Head of caudate nucleus (tissue), 42 donors: Measurements from ENCODE around the gene DDA1.

Experiments
- DNase-seq, 42 donors: peaks; one replicate each; pipeline versions ENCODE4 v3.0.0 to v3.0.0-alpha.2; 2020 to 2021; ENCODE audit warnings: mixed read lengths in 7 of 42
- intact Hi-C: fragments of 100-400 bp; cut with DNase I; formaldehyde crosslinking; loops from one replicate; pipeline ENCODE4 v1.15.0; 2022

The DDA1 gene

GRCh38 chr19:17325133-17325532, 15.8 kb downstream of the DDA1 start:
- intact Hi-C loops = no loop called here
- peak in 1 of 42 donors; percentile 43 for DNase-seq

GRCh38 chr19:17325881-17326594, 16.7 kb downstream of the DDA1 start:
- intact Hi-C loops = no loop called here
- peak in 39 of 42 donors; percentile 20 to 85 (median 63) for DNase-seq

- intact Hi-C loops = no loop called here
- no peak for DNase-seq
These were observed 17.2 kb downstream of the DDA1 start for GRCh38 chr19:17326595-17326966.

GRCh38 chr19:17327068-17327653, 17.8 kb downstream of the DDA1 start:
- DNase-seq = no peak
- intact Hi-C loops = no loop called here

GRCh38 chr19:17327654-17328516, 18.5 kb downstream of the DDA1 start:
- no peak for DNase-seq
- intact Hi-C loops = no loop called here

GRCh38 chr19:17328517-17329365, 19.4 kb downstream of the DDA1 start:
- DNase-seq = no peak
- intact Hi-C loops = no loop called here

GRCh38 chr19:17329366-17330261, 20.3 kb downstream of the DDA1 start:
- intact Hi-C loops = no loop called here
- no peak for DNase-seq

GRCh38 chr19:17330262-17331044, 21.1 kb downstream of the DDA1 start:
- intact Hi-C loops = no loop called here
- DNase-seq = no peak

- no peak for DNase-seq
- intact Hi-C loops = no loop called here
These were observed 21.7 kb downstream of the DDA1 start for GRCh38 chr19:17331045-17331558.

- DNase-seq = no peak
- intact Hi-C loops = no loop called here
These were observed 23.0 kb downstream of the DDA1 start for GRCh38 chr19:17332360-17332676.

- intact Hi-C loops = no loop called here
These were observed 23.6 kb downstream of the DDA1 start for GRCh38 chr19:17332677-17333581.

GRCh38 chr19:17333611-17334413, 24.4 kb downstream of the DDA1 start:
- DNase-seq = peak in 28 of 42 donors; percentile 17 to 79 (median 44)

More at GRCh38 chr19:17332677-17333581, 23.6 kb downstream of the DDA1 start:
- DNase-seq = peak in 5 of 42 donors; percentile 30 to 58 (median 38)

GRCh38 chr19:17334414-17335409, 25.3 kb downstream of the DDA1 start, which contains the start of gene ANO8:
Gene ANO8, minus strand, starts transcription at chr19:17334855. Its CDS starts 185 bp downstream, at chr19:17334670.
- DNase-seq = peak; percentile 91 to 100 (median 98)
- intact Hi-C loops = no loop called here

More at GRCh38 chr19:17333611-17334413, 24.4 kb downstream of the DDA1 start:
- intact Hi-C loops = no loop called here

- DNase-seq = peak in 1 of 42 donors; percentile 53
- intact Hi-C loops = no loop called here
These were observed 26.2 kb downstream of the DDA1 start for GRCh38 chr19:17335575-17335974.
